K562 (cell line): Measurements from ENCODE around the gene TNFAIP8L1. TPM values are rescaled to one million over a fixed set of nuclear protein-coding genes. Genes with fewer than 3 reads are reported as not detected.

Source experiments
- ATAC-seq: fragments of 200-7000 bp; cut with Tn5 transposase; 3 replicates; pipeline ENCODE4 v1.9.1; 2020; ENCODE audit warnings: moderate library complexity
- BruUV-seq: library from RNA; stranded (reverse); fragments of 400-500 nt; replicated peaks from 2 replicates; lab custom pipeline; 2021; lab: Mats Ljungman, UMichigan
- CTCF ChIA-PET: fragments of 300-600 bp; formaldehyde crosslinking; extraction: SDS; loops from one replicate; lab custom pipeline; 2021; ENCODE audit warnings: low intra/inter-chr PET ratio; lab: Yijun Ruan, JAX
- POLR2A ChIA-PET: fragments of 300-600, 350-650 bp; sonication (Branson Sonifier 250); formaldehyde crosslinking; extraction: SDS; loops from one replicate; lab custom pipeline; 2021; ENCODE audit warnings: antibody characterized with exemption, inconsistent platforms; lab: Yijun Ruan, JAX
- DNase-seq, 4 experiments: peaks; one replicate each; pipeline versions ENCODE4 v3.0.0 to v3.0.0-alpha.2; 2011 to 2018; ENCODE audit warnings: low spot score in 3 of 4, mixed read lengths in 3 of 4; ENCODE audit errors: extremely low read depth in 1 of 4
- FAIRE-seq: peaks from 2 replicates; lab custom pipeline; 2011; peaks lifted over from hg19 to GRCh38; lab: Jason Lieb, UNC
- H2AFZ ChIP-seq: 2 replicates; pipeline ENCODE4 v1.6.0; 2011; ENCODE audit warnings: low read depth, low read length, control low read depth, inconsistent platforms
- H3K27ac ChIP-seq: fragments of 200-600 bp; 3 replicates; pipeline ENCODE4 v1.8.0; 2011; ENCODE audit warnings: low read depth, mild to moderate bottlenecking, control low read depth, inconsistent platforms, low read length, moderate library complexity, mixed read lengths; ENCODE audit errors: extremely low read depth
- H3K27me3 ChIP-seq, 2 experiments: fragments of 300-600 bp in 1 of 2; 2 replicates in 1 of 2; 3 replicates in 1 of 2; pipeline versions ENCODE4 v1.6.0 to v1.8.0; 2011; ENCODE audit warnings: inconsistent platforms in 2 of 2, low read length in 2 of 2, mild to moderate bottlenecking in 1 of 2, mixed read lengths in 1 of 2, moderate library complexity in 1 of 2; ENCODE audit not compliant: control insufficient read depth in 2 of 2, insufficient read depth in 2 of 2
- H3K36me3 ChIP-seq: fragments of 300-600 bp; 3 replicates; pipeline ENCODE4 v1.8.0; 2011; ENCODE audit warnings: mild to moderate bottlenecking, low read length, inconsistent platforms; ENCODE audit not compliant: control insufficient read depth, insufficient read depth
- H3K4me1 ChIP-seq, 2 experiments: fragments of 200-600 bp in 1 of 2; replicated peaks in 1 of 2; 2 replicates in 1 of 2; 3 replicates in 1 of 2; pipeline versions ENCODE4 v1.5.1 to v1.8.0; 2011; ENCODE audit warnings: inconsistent platforms in 2 of 2, low read length in 2 of 2, mild to moderate bottlenecking in 1 of 2, mixed read lengths in 1 of 2, moderate library complexity in 1 of 2; ENCODE audit not compliant: control insufficient read depth in 2 of 2, insufficient read depth in 2 of 2
- H3K4me2 ChIP-seq: 2 replicates; pipeline ENCODE4 v1.6.1; 2011; ENCODE audit warnings: low read length, control low read depth, inconsistent platforms, mixed read lengths; ENCODE audit not compliant: insufficient read depth
- H3K4me3 ChIP-seq: fragments of 200-600 bp; sonication (generic), shearing (Covaris generic); 2 replicates; pipeline ENCODE4 v1.5.1; 2016; ENCODE audit warnings: control low read depth, inconsistent platforms
- H3K79me2 ChIP-seq: fragments of 200-600 bp; 3 replicates; pipeline ENCODE4 v1.8.0; 2011; ENCODE audit warnings: low read length, inconsistent platforms; ENCODE audit not compliant: control insufficient read depth, insufficient read depth
- H3K9ac ChIP-seq, 2 experiments: 2 replicates each; pipeline versions ENCODE4 v1.6.0 to v1.6.1; 2011; ENCODE audit warnings: low read depth in 2 of 2, low read length in 2 of 2, control low read depth in 1 of 2, inconsistent platforms in 1 of 2, mild to moderate bottlenecking in 1 of 2, mixed read lengths in 1 of 2; ENCODE audit not compliant: insufficient read depth in 1 of 2
- H3K9me1 ChIP-seq: one replicate; pipeline ENCODE4 v1.6.0; 2011; ENCODE audit warnings: inconsistent platforms, mild to moderate bottlenecking, low read length, moderate library complexity; ENCODE audit not compliant: control insufficient read depth, insufficient read depth
- H3K9me3 ChIP-seq: replicated peaks from 2 replicates; pipeline ENCODE4 v1.5.1; 2011; ENCODE audit warnings: low read depth, low read length, inconsistent platforms; ENCODE audit not compliant: control insufficient read depth, insufficient read depth
- H4K20me1 ChIP-seq: replicated peaks from 2 replicates; pipeline ENCODE4 v1.6.1; 2011; ENCODE audit warnings: low read length, inconsistent platforms, mixed read lengths; ENCODE audit not compliant: control insufficient read depth, insufficient read depth
- BRF1 ChIP-seq: IDR thresholded peaks from 3 replicates; pipeline ENCODE4 v1.6.1; 2011; ENCODE audit warnings: borderline replicate concordance, mild to moderate bottlenecking; ENCODE audit not compliant: insufficient read length; ENCODE audit errors: extremely low read depth
- ZNF121 ChIP-seq: sonication (generic); formaldehyde crosslinking; conservative IDR thresholded peaks from 2 replicates; pipeline ENCODE4 v1.8.0; 2022; ENCODE audit warnings: missing genetic modification reagents
- WGBS: fragments of 100-300 bp; shearing (Covaris generic); methylation state at CpG from one replicate; pipeline ENCODE4 v1.1.6; 2016; ENCODE audit warnings: low coverage, mixed read lengths; ENCODE audit not compliant: insufficient coverage; ENCODE audit errors: missing lambda C conversion rate; 5-methylcytosine and 5-hydroxymethylcytosine counted together
- in situ Hi-C: fragments of 300-500 bp; cut with MboI; formaldehyde crosslinking; loops from 4 replicates; pipeline ENCODE4 v1.15.0; 2018; ENCODE audit warnings: inconsistent platforms, mixed read lengths
- intact Hi-C: fragments of 100-400 bp; cut with micrococcal nuclease; formaldehyde crosslinking; loops from 2 replicates; pipeline ENCODE4 v1.14.2; 2022
- polyA plus RNA-seq, 8 experiments: library from polyadenylated mRNA; depleted of rRNA in 4 of 8; stranded (reverse) in 5 of 8; unstranded in 3 of 8; fragments of >200 nt; fragmentation: Nextera tagmentation in 2 of 8; fragmentation: Illumina TruSeq in 1 of 8; extraction: Ambion mirVana in 2 of 8; extraction: Trizol in 1 of 8; gene quantifications; 2 replicates each; pipeline versions ENCODE4 v1.2.1 to v1.2.3, GENCODE V29; 2011 to 2014; ENCODE audit warnings: inconsistent platforms in 1 of 8, missing spikeins in 1 of 8
- total RNA-seq, 7 experiments: library from RNA; depleted of rRNA in 6 of 7; stranded (reverse); fragments of >200 nt in 6 of 7; fragmentation: Illumina TruSeq in 2 of 7; extraction: Trizol in 2 of 7; gene quantifications; 2 replicates each; pipeline versions ENCODE4 v1.2.1 to v1.2.3, GENCODE V29; 2011 to 2021; ENCODE audit warnings: low replicate concordance in 1 of 7
- TF ChIP-seq, protein P1 (sequence below): IDR thresholded peaks from 2 replicates; pipeline ENCODE4 v1.6.1; 2011; ENCODE audit not compliant: insufficient read length; ENCODE audit errors: extremely low read depth
- TF ChIP-seq, protein P2 (sequence below): fragments of 250-450 bp; sonication (Bioruptor Pico); IDR thresholded peaks from 2 replicates; pipeline ENCODE4 v1.5.0; 2021; ENCODE audit warnings: mild to moderate bottlenecking, borderline replicate concordance

Gene TNFAIP8L1
- total and polyA plus RNA-seq, 9 of the 15 experiments (the other 6 are each of a cell fraction or from before 2014, with no cell fraction given): 0.69 to 9.3 (median 4.9) TPM

DNA sequence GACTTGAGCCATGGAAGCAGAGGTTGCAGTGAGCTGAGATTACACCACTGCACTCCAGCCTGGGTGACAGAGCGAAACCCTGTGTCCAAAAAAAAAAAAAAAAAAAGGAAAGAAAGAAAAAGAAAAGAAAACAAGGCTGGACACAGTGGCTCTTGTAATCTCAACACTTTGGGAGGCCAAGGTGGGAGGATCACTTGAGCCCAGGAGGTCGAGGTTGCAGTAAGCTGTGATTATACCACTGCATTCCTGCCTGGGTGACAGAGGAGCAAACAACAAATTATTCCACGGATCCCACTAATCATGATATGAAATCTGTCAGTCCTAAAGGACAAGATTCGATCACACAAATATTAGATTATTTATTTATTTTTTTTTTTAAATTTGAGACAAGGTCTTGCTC, 33.9 kb downstream of the TNFAIP8L1 start:
- no TSS peak for BruUV-seq
- POLR2A ChIA-PET: interaction anchor here (0.6 to 1.4 kb wide), 4 partner anchors 10 to 29 kb away, joined by 3 to 5 read pairs (median 4); no protein-coding TSS in a partner anchor
- 36% methylated on average over 4 of the region's 4 CpGs for WGBS
- Histone ChIP-seq H3K4me3 (no peak overlapping the region), H3K27ac (no peak overlapping the region), H4K20me1 (no peaks in the 10 kb centered on the region; the same call in 1 of the 2 replicates), H3K9ac (no peak overlapping the region), H3K9me1 (no peaks in the 10 kb centered on the region), H2AFZ (no peak overlapping the region), H3K36me3 (peaks cover 33% of the 10 kb centered on the region), H3K4me2 (no peak overlapping the region), H3K4me1 (peaks cover 12 to 42% of the 10 kb centered on the region in 2 experiments; a peak in 4 of 5 replicates), H3K9me3 (no peaks in the 10 kb centered on the region), H3K27me3 (no peaks in the 10 kb centered on the region), H3K79me2 (peaks cover 20% of the 10 kb centered on the region)
- no peak for DNase-seq
- intact Hi-C loops: no loop called here
- in situ Hi-C loops: no loop called here
- CTCF ChIA-PET: no interaction called here
- FAIRE-seq: no peak
- no peak for TF ChIP-seq BRF1
- TF ChIP-seq, protein P1, sequence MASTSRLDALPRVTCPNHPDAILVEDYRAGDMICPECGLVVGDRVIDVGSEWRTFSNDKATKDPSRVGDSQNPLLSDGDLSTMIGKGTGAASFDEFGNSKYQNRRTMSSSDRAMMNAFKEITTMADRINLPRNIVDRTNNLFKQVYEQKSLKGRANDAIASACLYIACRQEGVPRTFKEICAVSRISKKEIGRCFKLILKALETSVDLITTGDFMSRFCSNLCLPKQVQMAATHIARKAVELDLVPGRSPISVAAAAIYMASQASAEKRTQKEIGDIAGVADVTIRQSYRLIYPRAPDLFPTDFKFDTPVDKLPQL: no peak
- ATAC-seq: no peak

DNA sequence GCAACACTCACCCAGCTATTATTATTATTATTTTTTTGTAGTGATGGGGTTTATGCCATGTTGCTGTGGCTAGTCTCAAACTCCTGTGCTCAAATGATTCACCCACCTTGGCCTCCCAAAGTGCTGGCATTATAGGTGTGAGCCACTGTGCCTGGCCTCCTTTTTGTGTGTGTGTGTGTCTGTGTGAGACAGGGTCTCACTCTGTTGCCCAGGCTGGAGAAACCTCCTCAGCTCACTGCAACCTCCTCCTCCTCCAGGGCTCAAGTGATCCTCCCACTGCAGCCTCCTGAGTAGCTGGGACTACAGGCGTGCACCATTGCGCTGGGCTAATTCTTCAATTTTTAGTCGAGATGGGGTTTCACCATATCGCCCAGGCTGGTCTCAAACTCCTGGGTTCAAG, 34.4 kb downstream of the TNFAIP8L1 start:
- TF ChIP-seq ZNF121 (CRISPR knock-in tag): peak; percentile 61
- TF ChIP-seq, protein P2, sequence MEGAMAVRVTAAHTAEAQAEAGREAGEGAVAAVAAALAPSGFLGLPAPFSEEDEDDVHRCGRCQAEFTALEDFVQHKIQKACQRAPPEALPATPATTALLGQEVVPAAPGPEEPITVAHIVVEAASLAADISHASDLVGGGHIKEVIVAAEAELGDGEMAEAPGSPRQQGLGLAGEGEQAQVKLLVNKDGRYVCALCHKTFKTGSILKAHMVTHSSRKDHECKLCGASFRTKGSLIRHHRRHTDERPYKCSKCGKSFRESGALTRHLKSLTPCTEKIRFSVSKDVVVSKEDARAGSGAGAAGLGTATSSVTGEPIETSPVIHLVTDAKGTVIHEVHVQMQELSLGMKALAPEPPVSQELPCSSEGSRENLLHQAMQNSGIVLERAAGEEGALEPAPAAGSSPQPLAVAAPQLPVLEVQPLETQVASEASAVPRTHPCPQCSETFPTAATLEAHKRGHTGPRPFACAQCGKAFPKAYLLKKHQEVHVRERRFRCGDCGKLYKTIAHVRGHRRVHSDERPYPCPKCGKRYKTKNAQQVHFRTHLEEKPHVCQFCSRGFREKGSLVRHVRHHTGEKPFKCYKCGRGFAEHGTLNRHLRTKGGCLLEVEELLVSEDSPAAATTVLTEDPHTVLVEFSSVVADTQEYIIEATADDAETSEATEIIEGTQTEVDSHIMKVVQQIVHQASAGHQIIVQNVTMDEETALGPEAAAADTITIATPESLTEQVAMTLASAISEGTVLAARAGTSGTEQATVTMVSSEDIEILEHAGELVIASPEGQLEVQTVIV (CRISPR knock-in tag): no peak
- TF ChIP-seq, all 486 proteins: peak for 1
- H3K79me2 ChIP-seq: peaks cover 15% of the 10 kb centered on the region
- peaks cover 32% of the 10 kb centered on the region; the same call in 2 of the 3 replicates for H3K36me3 ChIP-seq
- H3K27me3 ChIP-seq: no peaks in the 10 kb centered on the region
- intact Hi-C loops: no loop called here
- no peaks in the 10 kb centered on the region; the same call in 1 of the 2 replicates for H4K20me1 ChIP-seq
- ChIA-PET POLR2A (interaction anchor here (0.6 to 1.4 kb wide), 4 partner anchors 15 to 91 kb away, joined by 3 to 5 read pairs (median 4); no protein-coding TSS in a partner anchor), CTCF (no interaction called here)
- in situ Hi-C loops: no loop called here
- H3K4me3 ChIP-seq: no peak overlapping the region
- DNase-seq: no peak
- no peak for FAIRE-seq
- no peak overlapping the region for H3K4me2 ChIP-seq
- no peak overlapping the region for H3K9ac ChIP-seq
- peaks cover 16 to 47% of the 10 kb centered on the region in 2 experiments; a peak in 4 of 5 replicates for H3K4me1 ChIP-seq
- no peak overlapping the region for H3K27ac ChIP-seq
- no peaks in the 10 kb centered on the region for H3K9me3 ChIP-seq
- 77% methylated on average over 4 of the region's 4 CpGs for WGBS
- ATAC-seq: no peak
- no peak overlapping the region for H2AFZ ChIP-seq
- no TSS peak for BruUV-seq
- H3K9me1 ChIP-seq: no peaks in the 10 kb centered on the region
